Lower lobe of right lung (tissue), 2 donors: ENCODE data around the gene RAB40C. TPM values are rescaled to one million over a fixed set of nuclear protein-coding genes. Genes with fewer than 3 reads are reported as not detected.

ENCODE experiments used
- ATAC-seq, 2 donors: fragments of 200-7000 bp; cut with Tn5 transposase; one replicate each; pipeline ENCODE4 v1.9.1; 2020 to 2022; ENCODE audit warnings: mild to moderate bottlenecking in 2 of 2, moderate library complexity in 2 of 2
- DNase-seq: peaks from one replicate; pipeline ENCODE4 v3.0.0-alpha.2; 2020
- H3K27ac ChIP-seq: fragments of 200-600 bp; one replicate; pipeline ENCODE4 v1.8.0; 2022
- H3K27me3 ChIP-seq: fragments of 200-600 bp; one replicate; pipeline ENCODE4 v1.8.0; 2022; ENCODE audit warnings: low read depth
- H3K36me3 ChIP-seq: fragments of 200-600 bp; one replicate; pipeline ENCODE4 v1.8.0; 2022; ENCODE audit warnings: mild to moderate bottlenecking
- H3K4me1 ChIP-seq: fragments of 200-600 bp; one replicate; pipeline ENCODE4 v1.8.0; 2022
- H3K4me3 ChIP-seq: fragments of 200-600 bp; one replicate; pipeline ENCODE4 v1.8.0; 2022; ENCODE audit warnings: mild to moderate bottlenecking
- H3K9me3 ChIP-seq: fragments of 200-600 bp; one replicate; pipeline ENCODE4 v1.8.0; 2022
- CTCF ChIP-seq: fragments of 200-600 bp; IDR thresholded peaks from one replicate; pipeline ENCODE4 v1.8.0; 2022; ENCODE audit warnings: antibody characterized with exemption, mild to moderate bottlenecking
- intact Hi-C: fragments of 100-400 bp; cut with DNase I; formaldehyde crosslinking; loops from one replicate; pipeline ENCODE4 v1.11.0; 2022
- total RNA-seq: library from RNA; stranded (reverse); fragmentation: NEBNext Ultra II Directional; extraction: Animal tissue kit (Norgen Biotek cat#: 25700); gene quantifications from one replicate; pipeline ENCODE4 v1.2.1, GENCODE V29; 2021
- donor health status: DM: no; HTN: yes; CAD: no; lungs with severe emphysema.

The RAB40C gene
- total RNA-seq, 1 donor from 2014 or later = 40.1 TPM

GRCh38 chr16:648781-649589 lies 59.1 kb downstream of the RAB40C start, which contains the start of gene WDR90:
TSS of gene WDR90 (plus strand) at chr16:649365. CDS start at chr16:649417, 52 bp downstream.
- Histone ChIP-seq H3K4me1 (peaks cover 45% of the 10 kb centered on the region), H3K27me3 (no peaks in the 10 kb centered on the region), H3K9me3 (no peaks in the 10 kb centered on the region), H3K36me3 (peaks cover 7% of the 10 kb centered on the region), H3K27ac (peak within 1 kb of the TSS; percentile 92), H3K4me3 (peak within 1 kb of the TSS; percentile 79)
- TF ChIP-seq CTCF = no peak
- intact Hi-C loops = no loop called here
- DNase-seq (peak; percentile 97), ATAC-seq (peak; percentile 92 to 97)

GRCh38 chr16:649631-650030 lies 59.8 kb downstream of the RAB40C start:
- peaks cover 39% of the 10 kb centered on the region for H3K4me1 ChIP-seq
- peak overlapping the region; percentile 79 for H3K4me3 ChIP-seq
- no peak for TF ChIP-seq CTCF
- H3K27me3 ChIP-seq = no peaks in the 10 kb centered on the region
- H3K9me3 ChIP-seq = no peaks in the 10 kb centered on the region
- peak; percentile 0 to 23 for ATAC-seq
- peaks cover 8% of the 10 kb centered on the region for H3K36me3 ChIP-seq
- no peak for DNase-seq
- intact Hi-C loops = no loop called here
- peak overlapping the region; percentile 92 for H3K27ac ChIP-seq

GRCh38 chr16:651844-652243 lies 62.0 kb downstream of the RAB40C start:
- Histone ChIP-seq H3K4me1 (peaks cover 27% of the 10 kb centered on the region), H3K27ac (no peak overlapping the region), H3K36me3 (peaks cover 15% of the 10 kb centered on the region), H3K4me3 (no peak overlapping the region), H3K27me3 (no peaks in the 10 kb centered on the region), H3K9me3 (no peaks in the 10 kb centered on the region)
- no peak for DNase-seq
- no peak for ATAC-seq
- intact Hi-C loops = no loop called here
- TF ChIP-seq CTCF = no peak

- no peak for ATAC-seq
- Histone ChIP-seq H3K9me3 (no peaks in the 10 kb centered on the region), H3K36me3 (peaks cover 15% of the 10 kb centered on the region), H3K27me3 (no peaks in the 10 kb centered on the region), H3K4me1 (peaks cover 20% of the 10 kb centered on the region), H3K27ac (no peak overlapping the region), H3K4me3 (no peak overlapping the region)
- TF ChIP-seq CTCF = no peak
- intact Hi-C loops = no loop called here
- no peak for DNase-seq
Observed at GRCh38 chr16:652454-653305, 62.8 kb downstream of the RAB40C start.

GRCh38 chr16:654034-654433 lies 64.2 kb downstream of the RAB40C start:
- no peak overlapping the region for H3K4me3 ChIP-seq
- DNase-seq (no peak), ATAC-seq (no peak)
- no peak overlapping the region for H3K27ac ChIP-seq
- no peaks in the 10 kb centered on the region for H3K9me3 ChIP-seq
- no peaks in the 10 kb centered on the region for H3K27me3 ChIP-seq
- H3K4me1 ChIP-seq = peaks cover 10% of the 10 kb centered on the region
- intact Hi-C loops = no loop called here
- no peak for TF ChIP-seq CTCF
- peaks cover 26% of the 10 kb centered on the region for H3K36me3 ChIP-seq
